Stomach (tissue), 4 donors: ENCODE results near the gene TAS2R60.

Experiments
- CTCF ChIP-seq, 7 experiments: fragments of 450-650 bp in 4 of 7; fragments of 200-600 bp in 3 of 7; sonication (generic) in 3 of 7; IDR thresholded peaks; one replicate each; pipeline ENCODE4 v1.5.1; 2016 to 2019; ENCODE audit warnings: antibody characterized with exemption in 7 of 7, control low read depth in 2 of 7, mild to moderate bottlenecking in 1 of 7
- POLR2A ChIP-seq, 4 donors: fragments of 450-650 bp; IDR thresholded peaks; one replicate each; pipeline ENCODE4 v1.6.1; 2016; ENCODE audit warnings: antibody characterized with exemption in 4 of 4, control low read depth in 2 of 4, mild to moderate bottlenecking in 1 of 4, moderate library complexity in 1 of 4
- POLR2AphosphoS5 ChIP-seq, 3 donors: sonication (generic); formaldehyde crosslinking; IDR thresholded peaks; one replicate each; pipeline ENCODE4 v1.6.1; 2016; ENCODE audit warnings: antibody characterized with exemption in 3 of 3

DNA sequence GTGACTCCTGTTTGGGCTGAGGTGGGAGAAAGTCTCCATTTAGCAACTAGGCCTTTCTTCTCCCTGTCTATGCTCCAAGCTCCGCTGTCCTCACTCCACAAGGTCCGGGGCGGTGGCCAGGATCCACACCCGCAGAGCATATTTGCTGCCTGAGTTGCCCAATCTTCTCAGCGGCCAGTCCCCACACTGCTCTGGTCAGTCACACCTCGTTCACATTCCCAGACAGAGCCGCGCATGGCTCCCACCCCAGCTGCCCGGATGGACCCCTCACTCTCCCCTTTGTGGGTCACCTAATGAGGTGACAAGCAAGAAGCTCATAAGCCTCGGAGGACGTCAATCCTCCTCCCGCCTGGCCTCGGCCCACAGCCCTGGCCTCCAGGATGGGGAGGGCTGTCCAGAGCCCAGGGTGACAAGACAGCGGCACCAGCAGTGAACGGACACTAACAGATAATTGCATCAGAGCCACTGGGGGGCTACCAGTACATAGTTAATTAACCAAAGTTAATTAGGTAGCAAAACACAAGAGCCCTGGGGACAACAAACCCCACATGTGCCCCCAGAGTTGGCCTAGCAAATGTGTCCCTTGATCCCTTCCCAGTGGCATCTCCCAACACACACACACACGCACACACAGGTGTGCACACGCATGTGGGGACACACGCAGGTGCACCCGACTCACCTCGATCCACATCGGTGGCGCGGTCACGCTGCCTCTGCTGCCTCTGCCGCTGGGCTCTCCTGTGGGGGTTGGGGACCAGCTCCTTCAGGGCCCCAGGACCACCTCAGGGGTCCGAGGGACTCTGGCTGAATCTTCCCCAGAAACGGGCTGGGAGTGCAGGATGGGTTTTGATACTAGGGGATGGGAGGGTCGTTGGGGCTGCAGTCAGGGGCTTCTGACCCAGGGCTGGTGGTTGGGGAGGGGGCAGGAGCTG lies 46.4 kb upstream of the TAS2R60 start:
- TF ChIP-seq CTCF (IDR thresholded peaks at IDR 0.05) (no peak), POLR2AphosphoS5 (IDR thresholded peaks at IDR 0.05) (no peak), POLR2A (IDR thresholded peaks at IDR 0.05) (no peak)
